ENCODE data around the gene ETNK2.

ETNK2 gene, protein sequence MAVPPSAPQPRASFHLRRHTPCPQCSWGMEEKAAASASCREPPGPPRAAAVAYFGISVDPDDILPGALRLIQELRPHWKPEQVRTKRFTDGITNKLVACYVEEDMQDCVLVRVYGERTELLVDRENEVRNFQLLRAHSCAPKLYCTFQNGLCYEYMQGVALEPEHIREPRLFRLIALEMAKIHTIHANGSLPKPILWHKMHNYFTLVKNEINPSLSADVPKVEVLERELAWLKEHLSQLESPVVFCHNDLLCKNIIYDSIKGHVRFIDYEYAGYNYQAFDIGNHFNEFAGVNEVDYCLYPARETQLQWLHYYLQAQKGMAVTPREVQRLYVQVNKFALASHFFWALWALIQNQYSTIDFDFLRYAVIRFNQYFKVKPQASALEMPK

DNA sequence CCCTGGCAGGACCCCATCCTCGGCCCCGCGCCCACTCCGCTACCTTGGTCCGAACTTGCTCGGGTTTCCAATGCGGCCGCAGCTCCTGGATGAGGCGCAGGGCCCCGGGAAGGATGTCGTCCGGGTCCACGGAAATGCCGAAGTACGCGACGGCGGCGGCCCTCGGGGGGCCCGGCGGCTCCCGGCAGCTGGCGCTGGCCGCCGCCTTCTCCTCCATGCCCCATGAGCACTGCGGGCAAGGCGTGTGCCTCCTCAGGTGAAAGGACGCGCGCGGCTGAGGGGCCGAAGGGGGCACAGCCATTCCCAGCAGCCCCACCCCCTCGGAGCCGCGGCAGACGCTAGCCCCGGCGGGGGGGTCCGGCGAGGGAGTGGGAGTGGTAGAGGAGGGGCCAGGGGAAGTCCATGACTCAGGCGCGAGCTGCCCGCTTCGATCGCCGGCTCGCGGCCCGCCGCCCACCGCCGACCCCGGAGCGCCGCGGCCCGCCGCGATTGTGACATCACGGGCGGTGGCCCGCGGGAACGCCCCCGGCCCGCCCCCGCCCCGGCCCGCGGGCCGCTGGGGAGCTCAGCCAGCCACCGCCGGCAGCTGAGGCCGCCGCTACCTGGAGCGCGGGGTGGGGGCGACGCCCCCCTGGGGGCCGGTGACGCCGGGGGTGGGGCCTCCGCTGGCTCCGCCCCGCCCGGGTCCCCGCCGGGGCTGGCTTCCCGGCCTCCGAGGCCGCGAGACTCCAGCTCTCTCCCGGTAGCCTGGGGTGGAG lies at the start of gene ETNK2:
Gene ETNK2, minus strand, starts transcription at position 493 of the 758 bp plus-strand sequence. Its CDS starts 192 bp downstream, at position 301.
- peak; percentile 41 for DNase-seq (ENCODE audit: low spot score)

DNA sequence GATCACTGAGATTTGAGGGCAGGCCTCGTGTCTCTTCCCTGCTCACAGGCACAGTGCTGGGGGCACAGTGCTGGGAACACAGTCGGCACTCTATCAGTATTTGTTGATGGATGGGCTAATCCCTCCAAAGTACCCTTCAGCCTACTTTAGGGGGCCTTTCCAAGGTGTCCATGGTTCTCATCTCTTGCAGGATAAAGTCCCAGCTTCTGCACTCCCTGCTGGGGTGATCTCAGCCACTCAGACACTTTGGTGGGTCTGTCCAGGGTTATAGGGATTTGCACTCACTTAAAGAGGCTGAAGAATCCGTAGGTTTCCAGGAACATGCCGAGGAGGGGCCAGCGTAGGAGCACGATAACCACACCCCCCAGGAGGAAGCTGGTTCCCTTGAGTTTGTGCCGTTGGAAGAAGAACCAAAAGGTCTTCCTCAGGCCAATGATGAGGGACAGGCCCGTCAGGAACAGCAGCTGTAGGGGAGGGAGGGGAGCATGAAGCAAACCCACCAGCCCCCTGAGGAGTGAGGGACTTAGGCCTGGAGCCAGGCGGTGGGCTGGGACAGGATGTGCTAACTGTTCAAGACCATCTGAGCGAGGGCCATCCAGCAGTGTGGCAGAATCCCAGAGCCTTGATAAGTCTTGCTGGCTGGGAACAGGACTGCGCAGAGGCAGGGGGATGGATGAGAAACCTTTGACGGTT lies 49.6 kb upstream of the ETNK2 start:
- DNase-seq (ENCODE audit: low spot score), result no peak

DNA sequence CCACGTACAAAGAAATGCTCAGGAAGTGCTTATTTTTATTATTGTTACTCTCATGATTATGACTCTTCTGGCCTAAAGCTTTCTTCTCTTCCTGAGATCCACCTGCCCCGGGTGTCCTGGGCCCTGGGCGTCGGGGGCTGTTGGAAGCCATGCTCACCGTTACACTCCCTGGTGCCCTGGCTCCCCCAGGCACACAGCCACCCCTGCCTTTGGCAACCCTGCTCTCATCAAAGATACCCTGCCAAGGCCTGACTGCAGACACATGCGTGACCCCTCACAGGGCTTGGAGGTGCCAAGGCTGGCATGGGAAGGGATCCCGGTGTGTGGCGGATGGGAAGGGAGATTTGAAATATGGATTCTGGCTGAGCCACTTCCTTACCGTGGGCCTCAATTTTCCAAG lies 47.7 kb upstream of the ETNK2 start:
- no peak for DNase-seq (ENCODE audit: low spot score)

DNA sequence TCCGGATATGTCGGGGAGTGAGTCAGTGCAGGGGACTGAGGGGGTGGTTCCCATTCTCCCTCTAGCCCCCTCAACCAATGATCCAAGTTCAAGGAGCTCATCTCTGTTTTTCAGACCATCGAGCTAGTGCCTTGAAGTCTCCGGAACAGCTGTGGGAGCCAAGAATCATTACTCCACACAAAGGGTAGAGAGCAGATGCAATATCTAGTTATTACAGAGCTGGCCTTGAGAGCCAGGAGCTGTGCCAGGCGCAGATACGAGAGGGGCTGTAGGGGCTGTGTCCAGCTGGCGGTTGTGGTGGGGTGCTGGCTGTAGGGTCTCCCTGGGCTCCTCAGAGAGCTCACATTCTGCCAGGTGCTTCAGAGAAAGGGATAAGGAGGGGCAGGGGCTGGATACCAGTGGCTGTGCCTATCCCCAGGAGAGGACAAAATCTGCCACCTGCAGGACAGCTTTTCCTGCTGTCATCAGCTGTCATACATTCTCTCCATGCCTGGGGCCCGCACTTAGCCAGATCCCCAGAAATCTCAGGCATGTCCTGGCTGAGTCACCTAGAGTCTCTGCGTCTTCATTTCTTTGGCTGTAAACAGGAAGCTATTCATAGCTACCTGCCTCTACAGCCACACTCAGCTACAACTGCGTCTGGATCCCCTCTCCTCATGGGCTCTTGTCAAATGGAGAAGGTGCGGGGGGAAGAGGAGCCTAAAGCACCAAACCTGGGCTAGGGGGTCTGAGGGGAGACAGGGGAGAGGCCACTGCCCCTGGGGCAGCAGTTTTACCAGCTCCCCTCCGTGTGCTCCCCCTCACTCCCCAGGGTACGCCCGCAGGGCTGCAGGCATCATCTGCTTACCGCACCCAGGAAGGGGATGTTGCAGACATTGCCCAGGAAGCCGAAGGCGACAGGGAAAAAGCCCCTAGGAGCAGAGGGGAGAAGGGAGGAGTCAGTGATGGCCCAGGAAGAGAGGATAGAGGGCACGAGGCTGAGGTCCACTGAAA lies 46.8 kb upstream of the ETNK2 start:
- DNase-seq (ENCODE audit: low spot score), result no peak

DNA sequence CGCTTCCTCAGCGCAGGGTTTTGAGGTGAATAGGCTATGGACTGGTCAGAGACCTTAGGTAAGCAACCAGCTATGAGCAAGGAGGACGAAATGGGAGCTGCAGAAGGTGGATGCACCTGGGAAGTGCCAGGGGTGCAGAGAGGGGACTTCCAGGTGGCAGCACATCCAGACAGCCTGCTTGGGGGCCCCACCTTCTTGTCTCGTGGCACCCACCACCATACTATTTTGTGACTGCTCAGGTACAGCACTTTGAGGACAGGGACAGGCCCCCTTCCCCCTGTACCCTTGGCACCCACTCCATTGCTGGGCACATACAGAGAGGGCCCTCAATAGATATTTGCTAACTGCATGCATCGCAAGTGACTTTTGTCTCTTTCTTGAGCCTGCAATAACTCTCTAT lies 45.2 kb upstream of the ETNK2 start:
- DNase-seq (ENCODE audit: low spot score), result no peak

DNA sequence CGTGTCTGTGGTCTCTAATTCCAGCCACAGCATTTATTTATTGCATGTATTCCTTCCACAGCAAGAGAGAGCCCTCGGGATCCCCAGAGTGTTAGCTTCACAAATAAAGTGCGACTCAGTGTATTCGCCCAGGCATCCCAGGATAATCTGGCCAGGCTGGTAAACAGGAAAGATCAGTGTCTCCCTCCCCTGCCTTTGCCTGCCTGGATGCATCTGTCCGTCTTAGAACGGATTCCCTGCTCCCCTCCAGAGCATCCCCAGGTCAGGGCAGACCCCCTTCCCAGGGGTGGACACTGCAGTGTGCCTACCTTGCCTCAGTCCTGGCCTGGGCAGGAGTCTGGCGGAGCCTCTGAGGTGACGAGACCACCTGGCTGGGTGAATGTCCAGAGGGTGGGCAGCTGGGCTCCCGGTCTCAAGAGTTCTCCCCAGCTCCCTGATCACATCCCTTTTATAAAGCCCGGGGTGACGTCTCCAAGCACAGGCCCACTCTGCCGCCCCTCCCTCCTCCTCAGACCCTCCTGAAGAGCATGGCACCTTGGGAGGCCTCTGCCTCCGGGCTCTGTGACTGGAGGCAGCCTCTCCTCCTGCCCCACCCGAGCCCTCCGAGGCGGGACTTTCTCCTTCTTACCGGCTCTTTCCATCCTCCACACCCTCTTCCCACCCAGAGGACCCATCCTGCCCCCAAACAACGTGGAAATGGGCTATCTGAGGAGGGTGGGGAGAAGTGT lies 44.4 kb upstream of the ETNK2 start, which contains the start of gene KISS1:
Gene KISS1, minus strand, starts transcription at position 424 of the 728 bp plus-strand sequence. CDS start 3,615 bp downstream, outside the sequence.
- DNase-seq (ENCODE audit: low spot score), result no peak

DNA sequence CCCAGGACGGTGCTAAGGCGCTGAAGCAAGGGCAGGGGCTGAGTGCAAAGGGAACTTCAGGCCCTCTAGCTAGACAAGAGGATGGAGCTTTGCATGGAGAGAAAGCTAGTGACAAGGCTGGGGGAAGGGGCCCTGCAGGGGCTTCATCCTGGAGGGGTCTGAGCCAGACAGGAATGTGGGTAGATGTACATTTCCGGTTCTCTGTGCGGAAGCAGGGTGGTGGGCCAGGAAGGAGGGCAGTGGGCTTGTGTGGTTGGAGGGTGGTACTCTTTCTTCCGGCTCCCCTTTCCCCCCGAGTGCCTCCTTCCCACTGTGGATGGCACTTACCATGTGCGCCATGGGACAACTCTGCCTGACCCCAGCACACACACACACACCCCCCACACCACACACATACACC lies 42.9 kb upstream of the ETNK2 start:
- DNase-seq (ENCODE audit: low spot score), result no peak

DNA sequence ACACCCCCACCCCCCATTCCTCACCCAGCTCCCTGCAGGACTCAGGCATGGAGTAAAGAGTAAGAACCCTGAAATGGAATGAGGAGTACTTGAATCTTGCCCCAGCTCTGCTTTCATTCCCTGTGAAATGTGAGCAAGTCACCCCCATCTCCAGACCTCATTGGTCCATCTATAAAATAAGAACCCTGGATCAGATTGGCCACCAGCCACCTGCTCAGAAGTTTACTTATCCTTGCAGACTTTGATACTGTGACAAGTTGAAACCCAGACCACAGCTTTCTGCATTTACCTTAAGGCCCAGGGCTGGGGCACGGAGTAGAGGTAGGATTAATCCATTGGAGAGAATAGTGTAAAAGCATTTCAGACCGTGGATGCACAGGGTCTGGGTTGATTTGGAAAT lies 42.2 kb upstream of the ETNK2 start:
- DNase-seq (ENCODE audit: low spot score), result no peak

DNA sequence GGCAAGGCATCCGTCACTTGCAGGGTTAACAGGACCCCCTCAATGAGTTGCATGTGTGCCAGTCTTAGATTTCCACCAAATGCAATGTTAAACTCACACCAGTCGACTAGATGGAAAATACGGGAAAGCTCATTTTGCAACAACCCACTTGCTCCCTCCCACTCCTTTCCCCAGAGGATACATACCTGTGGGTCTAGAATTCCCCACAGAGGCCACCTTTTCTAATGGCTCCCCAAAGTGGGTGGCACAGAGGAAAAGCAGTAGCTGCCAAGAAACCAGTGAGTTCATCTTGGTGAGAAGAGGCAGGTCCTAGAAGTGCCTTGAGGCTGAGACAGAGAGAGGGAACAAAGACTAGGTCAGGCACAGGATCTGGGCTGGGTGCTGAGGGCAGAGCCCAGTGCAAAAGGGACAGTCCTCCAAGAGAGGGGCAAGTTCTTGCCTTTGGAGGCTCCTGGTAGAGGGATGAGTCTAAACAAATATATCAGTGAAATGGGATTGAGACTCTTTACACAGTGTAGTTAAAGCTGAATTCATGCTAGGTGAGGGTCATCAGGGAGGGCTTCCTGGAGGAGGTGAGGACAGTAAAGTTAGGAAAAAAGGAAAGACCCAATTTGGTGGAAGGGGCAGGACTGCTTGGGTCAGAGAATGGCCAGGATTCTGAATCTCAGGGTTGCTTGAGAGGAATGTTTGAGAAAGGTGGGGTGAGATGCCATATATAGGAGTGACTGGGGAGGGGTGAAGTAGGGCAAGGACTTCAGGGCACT lies 40.9 kb upstream of the ETNK2 start:
- no peak for DNase-seq (ENCODE audit: low spot score)

DNA sequence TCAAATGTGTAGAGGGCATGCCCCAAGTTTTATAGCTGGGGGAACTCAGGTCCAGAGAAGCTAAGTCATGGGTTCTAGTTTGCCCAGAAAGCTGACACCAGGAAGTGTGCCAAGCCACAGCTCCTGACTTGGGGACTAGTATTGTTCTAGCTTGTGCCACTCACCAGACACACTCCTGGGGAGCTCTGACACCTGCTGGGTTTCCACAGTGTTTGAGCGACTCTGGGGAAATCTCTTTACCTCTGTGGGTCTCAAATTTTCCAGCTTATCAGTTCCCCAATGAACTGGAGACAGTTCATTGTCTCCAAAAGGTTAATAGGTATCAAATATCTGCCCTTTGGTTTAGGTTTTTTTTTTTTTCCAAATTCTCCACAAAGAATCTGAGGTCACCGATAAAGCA lies 40.2 kb upstream of the ETNK2 start:
- DNase-seq (ENCODE audit: low spot score), result no peak

DNA sequence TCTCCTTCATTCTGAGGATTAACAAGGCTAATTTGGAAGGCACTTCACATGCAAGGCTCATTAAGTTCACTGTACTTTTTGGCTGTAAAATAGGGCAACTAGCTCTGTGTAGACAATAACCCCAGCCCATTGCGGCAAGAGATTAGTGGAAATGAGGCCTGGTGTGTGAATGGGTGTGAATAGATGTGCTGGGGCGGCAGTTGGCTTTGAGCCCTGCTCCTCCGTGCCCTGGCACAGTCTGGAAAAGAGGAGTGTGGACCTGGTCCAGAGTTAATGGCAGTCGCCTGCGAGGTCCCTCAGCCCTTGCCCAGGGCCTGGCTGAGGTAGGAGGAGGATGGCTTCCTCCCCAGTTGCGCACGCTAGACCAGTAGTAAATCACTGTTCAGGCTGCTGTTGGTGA lies 39.6 kb upstream of the ETNK2 start:
- no peak for DNase-seq (ENCODE audit: low spot score)

DNA sequence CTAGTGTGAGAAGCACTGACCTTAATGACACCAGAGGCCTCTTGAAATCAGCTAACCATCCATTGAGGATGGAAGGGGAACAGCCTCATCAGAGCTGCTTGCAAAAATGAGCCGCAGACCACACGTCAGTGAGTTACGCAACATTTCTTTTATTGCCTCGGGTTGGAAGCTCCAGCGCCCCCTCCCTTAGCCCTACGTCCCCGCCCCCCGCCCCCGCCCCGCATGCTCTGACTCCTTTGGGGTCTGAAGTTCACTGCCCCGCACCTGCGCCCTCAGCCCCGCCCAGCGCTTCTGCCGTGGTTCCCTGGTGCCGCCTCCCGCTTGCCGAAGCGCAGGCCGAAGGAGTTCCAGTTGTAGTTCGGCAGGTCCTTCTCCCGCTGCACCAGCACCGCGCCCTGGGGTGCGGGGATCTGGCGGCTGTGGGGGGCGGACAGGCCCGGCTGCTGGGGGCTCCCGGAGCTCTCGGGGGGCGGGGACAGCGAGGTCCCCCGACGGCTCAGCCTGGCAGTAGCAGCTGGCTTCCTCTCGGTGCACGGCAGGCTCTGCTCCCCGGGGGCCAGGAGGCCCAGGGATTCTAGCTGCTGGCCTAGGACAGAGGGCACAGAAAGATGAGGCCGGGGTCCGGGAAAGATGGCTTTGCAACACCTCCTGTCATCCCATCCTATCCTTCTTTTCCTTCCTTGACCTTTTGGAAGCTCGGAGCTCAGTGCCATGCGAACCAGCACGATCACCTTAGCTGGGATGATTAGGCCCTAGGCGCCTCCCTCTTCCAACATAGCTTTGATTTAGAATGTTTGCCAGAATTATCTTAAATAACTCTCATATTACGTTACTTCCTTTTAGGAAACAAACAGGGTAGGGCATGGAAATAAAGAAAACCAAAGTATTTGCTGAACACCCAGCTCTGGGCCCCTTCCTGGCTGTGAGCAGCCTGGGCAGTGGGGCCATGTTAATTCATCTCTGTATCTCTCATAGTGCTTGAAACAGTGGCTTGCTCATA lies 38.7 kb upstream of the ETNK2 start:
- no peak for DNase-seq (ENCODE audit: low spot score)

DNA sequence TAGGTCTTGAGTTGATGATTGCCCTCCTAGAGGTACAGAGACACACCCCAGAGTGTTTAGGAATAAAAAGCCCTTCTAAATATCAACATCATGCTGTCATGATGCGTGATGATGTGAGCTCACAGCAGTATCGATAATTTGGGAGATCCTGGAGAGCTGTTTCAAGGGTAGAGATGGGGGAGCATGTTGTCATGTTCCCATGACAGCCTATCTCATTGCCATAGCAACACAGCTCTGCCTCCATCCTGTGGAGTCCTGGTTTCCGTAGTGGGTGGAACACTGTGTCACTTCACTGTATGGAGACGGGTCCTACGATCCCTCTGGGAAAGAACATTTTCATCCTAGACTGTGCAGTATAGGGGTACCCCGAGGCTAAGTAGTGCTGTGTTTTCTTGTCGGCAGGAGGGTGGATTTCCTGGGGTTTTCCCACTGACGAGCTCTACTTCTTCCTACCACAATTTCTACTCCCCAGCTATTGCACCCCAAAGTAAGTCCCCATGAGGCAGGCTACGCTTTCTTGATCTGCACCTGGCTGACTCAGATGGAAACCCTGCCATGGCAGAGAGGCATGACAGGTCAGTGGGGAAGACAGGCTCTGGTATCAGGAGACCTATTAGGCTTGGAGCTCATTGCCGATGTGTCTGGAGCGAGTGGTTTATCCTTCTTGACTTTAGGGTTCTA lies 37.3 kb upstream of the ETNK2 start:
- DNase-seq (ENCODE audit: low spot score), result no peak

DNA sequence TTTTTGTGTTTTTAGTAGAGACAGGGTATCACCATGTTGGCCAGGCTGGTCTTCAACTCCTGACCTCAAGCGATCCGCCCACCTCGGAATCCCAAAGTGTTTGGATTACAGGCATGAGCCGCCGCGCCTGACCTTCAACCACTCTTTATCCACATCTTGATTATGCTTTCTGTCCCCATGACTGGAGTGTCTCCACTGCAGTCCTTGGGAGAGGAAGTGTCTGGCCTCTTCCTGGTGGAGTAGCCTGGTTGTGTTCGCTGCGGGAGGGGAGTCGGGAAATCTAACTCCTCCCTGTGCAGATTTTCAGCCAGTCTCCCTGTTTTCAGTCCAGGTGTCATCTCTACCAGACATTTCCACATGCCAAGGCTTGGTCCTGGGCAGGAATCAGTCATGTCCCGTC lies 34.8 kb upstream of the ETNK2 start:
- DNase-seq (ENCODE audit: low spot score), result no peak

DNA sequence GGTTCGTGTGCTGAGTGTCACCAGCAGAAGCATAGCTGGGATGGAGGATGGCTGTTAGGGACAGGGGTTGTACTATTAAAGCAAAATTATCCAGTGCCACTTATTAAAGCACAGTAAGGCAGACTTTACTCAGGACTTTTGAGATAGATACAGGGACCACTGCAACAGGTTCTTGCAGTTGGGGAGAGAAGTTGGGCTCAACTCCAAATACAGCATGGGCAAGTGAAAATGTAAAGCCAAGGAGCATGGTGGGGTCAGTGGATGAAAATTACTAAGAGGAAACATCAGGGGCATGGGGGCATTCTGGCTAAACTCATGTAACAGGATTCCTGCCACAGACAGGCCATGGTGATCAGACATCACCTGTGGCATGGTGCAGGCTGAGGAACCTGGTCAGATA lies 29.3 kb upstream of the ETNK2 start:
- DNase-seq (ENCODE audit: low spot score), result no peak

DNA sequence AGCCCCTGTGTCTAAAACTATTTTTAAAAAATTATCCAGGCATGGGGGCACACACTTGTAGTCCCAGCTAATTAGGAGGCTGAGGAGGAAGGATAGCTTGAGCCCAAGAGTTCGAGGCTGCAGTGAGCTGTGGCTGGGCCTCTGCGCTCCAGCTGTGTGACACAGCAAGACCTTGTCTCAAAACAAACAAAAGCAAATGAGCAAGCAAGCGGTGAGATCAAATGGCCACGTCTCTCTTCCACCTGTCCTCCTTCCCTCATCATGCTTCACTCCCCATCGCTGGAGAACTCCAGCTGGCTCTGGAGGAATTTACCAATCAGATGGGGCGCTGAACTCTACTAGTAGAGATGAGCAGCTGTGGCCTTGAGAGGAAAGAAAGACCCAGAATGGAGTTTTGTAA lies 28.3 kb upstream of the ETNK2 start:
- DNase-seq (ENCODE audit: low spot score), result no peak

DNA sequence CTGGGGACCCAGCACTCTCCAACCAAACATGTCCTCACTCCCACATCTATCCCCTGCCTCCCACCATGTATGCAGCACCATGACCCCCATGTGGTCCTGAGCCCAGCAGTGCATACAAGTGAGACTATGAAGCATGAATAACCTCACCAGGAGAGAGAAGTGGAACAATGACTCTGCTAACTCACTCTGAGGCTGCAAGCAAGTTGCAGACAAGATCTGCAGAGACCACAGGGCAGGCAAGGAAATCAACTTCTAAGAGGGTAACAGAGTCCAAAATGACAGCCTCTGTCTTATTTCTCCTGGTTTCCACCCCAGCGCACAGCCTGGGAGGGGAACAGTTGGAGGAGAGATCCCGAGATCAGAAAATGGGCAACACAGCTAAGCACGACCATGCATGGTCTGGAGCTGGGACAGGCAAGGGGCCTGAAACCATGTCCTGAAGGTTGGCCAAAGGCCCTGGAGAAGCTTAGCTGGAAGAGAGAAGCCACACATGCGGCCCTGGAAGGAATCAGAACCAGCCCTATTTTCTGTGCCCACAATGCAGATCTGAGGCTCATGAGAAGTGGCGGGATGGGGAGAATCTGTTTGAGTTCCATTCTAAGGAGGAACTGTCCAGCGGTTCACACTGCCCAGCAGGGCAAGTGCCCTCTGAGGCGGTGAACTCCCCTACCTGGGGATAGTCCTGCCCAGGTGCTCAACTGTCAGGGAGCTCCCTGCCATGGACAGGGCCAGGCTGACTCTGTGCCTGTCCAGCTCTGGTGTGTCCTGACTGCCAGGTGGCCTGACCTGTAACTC lies 26.8 kb upstream of the ETNK2 start:
- no peak for DNase-seq (ENCODE audit: low spot score)
